ENCODE measurements around the gene HEMGN.

- TF ChIP-seq CTCF (IDR thresholded peaks at IDR 0.05; ENCODE audit: low read length) (no peak), EZH2 (optimal IDR thresholded peaks at IDR 0.05; ENCODE audit: low read depth, low read length) (no peak)
Measured at GRCh38 chr9:97958812-97959511, 21.0 kb upstream of the HEMGN start.
